Activated naive CD4-positive, alpha-beta T cell treated with anti-CD3 and anti-CD28 coated beads, Interleukin-2, amount 50 U/mL, for 16 hours (primary cell): ENCODE measurements around the gene DBI.
"Not testable (repeated sequence)": the region's sequence is repeated elsewhere in the genome, so short reads cannot be mapped to it uniquely, and the experiment has no call there.

Experiments used
- DNase-seq: peaks from one replicate; pipeline ENCODE4 v3.0.0-alpha.2; 2020

The DBI gene

DNA sequence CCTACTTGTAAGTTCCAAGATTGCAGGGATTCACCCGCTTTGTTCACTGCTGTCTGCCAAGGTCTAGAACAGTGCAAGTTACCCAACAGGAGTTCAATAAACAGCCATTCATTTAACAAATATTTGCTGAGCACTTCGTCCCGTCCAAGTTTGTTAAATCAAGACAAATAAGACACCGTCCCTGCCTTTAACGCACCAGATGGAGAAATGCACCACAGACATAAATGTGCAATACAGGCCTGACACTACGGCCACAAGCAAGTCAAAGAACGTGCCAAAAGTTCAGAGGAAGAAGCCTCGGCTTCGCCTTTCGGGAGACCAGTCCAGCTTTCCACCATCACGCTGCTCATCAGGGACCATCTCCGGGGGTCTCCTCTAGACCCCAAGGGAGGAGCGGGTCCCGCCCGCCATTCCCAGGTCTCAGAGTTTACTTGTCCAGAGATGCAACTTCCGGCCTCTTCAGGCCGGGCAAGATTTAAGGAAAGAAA is 572 bp upstream of the DBI start:
- DNase-seq, result no peak

DNA sequence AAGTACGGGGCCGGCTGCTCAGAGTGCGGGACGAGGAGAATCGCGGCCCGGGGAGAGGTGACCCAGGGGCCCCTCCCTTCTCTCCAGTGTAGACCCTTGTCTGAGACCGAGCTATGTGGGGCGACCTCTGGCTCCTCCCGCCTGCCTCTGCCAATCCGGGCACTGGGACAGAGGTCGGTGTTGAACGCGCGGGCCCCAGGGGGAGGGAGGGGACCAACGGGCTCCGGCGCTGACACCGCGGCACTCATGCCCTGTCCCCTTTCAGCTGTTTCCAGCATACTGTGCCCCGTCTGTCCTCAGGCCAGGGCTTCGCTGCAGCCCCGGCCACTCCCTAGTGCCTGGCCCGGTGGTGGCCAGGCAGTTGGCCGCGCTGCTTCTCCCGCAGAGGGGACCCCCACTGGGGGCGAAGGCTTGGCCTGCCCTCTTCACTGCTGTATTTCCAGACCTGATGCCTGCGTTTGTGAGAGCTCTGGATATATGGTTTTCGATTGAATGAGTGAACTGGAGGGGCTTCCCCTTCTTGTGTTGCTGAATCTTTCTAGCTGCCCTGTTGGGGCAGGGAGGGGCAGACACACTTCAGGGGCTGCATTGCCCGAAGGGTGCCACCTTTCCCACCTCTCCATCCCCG is 809 bp downstream of the DBI start:
- DNase-seq, result peak; percentile 45

DNA sequence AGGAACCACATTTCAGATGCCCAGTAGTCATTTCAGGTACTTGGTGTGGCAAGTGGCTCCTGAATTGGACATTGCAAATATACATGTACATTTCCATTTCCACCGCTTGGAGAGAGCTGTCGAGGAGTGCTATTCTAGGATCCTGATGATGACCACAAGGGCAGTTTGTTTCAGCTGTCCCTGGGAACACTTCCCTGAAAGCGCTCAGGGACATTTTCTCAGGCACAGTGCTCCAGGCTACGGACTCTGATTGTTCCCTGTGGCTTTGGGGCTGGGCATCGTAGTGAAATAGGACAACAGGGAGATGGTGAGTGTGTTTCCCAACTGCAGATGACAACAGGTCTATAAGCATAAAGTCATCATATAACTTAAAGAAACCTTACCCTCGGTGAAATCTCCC is 3.1 kb downstream of the DBI start:
- DNase-seq, result no peak

GRCh38 chr2:119371111-119371510 is 4.3 kb downstream of the DBI start:
- no peak for DNase-seq

DNA sequence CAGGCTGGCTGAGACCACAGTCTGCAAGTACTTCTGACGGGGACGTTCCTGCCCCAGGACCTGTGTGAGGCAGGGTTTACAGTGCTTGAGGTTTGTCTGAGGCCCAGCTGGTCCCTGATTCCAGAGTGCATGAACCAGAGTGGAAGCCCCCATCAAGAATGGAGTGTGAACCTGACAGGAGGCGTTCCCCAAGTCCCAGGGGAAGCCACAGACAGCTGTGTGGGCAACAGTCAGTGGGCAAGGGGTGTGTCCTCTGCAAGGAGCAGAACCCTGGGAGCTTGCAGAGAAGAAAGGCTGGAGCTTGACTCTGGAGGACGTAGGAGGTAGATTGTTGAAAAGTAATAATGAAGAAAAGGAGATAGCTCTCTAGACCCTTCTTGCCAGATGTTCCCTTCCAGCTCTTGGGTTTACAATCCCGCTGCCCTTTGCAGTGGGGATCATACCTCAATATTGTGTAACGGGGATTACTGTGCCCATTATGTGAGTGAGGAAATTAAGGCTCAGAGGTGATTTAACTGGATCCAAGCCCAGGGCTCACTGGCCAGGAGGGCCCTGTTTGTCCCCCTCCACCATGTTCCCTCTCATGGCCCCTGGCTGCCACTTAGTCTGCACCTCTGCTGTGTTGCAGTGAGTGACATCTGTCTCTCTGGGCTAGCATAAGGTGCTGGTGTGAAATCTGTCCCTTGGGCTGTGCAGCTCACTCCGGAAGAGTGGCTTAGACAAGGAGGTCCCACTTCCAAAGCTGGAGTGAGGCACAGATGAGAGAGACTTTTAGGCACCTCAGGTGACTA is 6.2 kb downstream of the DBI start:
- no peak for DNase-seq

DNA sequence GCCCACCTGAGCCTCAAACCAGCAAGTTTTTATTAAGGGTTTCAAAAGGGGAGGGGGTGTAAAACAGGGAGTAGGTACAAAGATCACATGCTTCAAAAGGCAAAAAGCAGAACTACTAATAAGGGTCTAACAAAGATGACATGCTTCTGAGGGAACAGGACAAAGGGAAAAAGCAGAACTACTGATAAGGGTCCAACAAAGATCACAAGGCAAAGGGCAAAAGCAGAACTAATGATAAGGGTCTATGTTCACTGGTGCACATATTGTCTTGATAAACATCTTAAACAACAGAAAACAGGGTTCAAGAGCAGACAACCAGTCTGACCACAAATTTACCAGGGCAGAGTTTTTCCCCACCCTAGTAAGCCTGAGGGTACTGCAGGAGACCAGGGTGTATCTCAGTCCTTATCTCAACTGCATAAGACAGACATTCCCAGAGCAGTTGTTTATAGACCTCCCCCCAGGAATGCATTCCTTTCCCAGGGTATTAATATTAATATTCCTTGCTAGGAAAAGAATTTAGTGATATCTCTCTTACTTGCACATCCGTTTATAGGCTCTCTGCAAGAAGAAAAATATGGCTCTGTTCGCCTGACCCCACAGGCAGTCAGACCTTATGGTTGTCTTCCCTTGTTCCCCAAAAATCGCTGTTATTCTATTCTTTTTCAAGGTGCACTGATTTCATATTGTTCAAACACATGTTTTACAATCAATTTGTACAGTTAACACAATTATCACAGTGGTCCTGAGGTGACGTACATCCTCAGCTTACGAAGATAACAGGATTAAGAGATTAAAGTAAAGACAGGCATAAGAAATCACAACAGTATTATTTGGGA is 7.3 kb downstream of the DBI start:
- not testable (repeated sequence) for DNase-seq

- not testable (repeated sequence) for DNase-seq
Observed at GRCh38 chr2:119376406-119376805, 9.6 kb downstream of the DBI start.

GRCh38 chr2:119376810-119377209 is 10.0 kb downstream of the DBI start:
- no peak for DNase-seq

- DNase-seq, result no peak
Observed at GRCh38 chr2:119377294-119377992, 10.7 kb downstream of the DBI start.

- DNase-seq, result no peak
Observed at GRCh38 chr2:119377993-119378345, 11.2 kb downstream of the DBI start.

DNA sequence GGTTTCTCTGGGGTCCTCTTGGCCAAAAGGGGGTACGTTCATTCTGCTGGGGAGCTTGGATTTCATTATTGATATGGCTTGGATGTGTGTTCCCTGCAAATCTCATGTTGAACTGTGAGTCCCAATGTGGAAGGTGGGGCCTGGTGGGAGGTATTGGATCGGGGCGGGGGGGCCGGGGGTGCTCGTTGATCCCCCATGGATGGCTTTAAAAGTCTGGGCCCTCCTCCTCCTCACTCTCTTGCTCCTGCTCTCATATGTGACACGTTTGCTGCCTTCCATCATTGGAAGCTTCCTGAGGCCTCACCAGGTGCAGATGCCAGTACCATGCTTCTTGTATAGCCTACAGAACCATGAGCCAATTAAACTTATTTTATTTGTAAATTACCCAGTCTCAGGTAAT is 11.8 kb downstream of the DBI start:
- DNase-seq, result no peak

DNA sequence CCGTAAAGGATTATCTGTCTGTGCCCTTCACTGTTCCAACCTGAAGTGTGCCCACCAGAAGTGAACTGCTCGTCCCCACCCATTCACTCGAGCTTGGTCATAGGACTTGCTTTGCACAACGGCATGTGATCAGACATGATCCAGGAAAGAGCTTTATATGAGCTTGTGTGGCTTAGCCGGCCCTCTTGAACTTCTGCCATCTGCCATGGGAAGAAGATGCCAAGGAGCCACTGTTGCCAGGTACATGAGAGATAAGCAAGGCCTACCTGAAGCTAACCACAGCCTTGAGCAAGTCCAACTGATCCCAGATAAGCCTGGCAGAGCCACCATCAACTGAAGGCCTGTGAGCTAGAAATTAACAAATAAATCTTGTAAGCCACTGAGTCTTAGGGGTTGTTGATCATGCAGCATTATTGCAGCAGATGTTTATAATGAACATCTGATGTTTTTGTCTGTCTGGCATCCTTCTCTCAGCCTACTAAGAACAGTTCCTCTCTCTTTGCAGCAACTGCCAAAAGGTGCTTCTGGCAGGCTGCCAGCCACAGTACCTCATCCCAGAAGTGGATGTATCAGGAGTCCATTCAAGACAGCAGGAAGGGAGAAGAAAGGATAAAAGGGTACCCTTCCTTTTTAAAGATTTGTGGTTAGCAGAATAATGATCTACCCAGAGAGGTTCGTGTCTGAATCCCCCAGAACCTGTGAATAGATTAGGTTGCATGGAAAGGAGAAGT is 16.8 kb downstream of the DBI start:
- DNase-seq, result no peak

DNA sequence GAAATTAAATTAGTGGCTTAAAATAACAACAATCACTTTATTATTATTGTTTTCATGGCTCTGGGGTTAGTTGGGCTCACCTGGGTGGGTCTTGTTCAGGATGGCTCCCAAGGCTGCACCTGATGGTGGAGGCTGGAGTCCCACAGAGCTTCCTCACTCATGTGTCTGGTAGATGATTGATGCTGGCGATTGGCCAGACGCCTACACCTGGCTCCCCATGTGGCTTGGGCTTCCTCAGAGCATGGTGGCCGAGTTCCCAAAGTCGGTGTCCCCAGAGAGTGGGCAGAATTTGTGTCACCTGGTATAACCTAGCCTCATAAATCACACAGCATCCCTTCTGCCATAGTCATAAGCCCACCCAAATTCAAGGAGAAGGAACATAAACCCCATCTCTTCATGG is 18.2 kb downstream of the DBI start:
- DNase-seq, result no peak

GRCh38 chr2:119385466-119385865 is 18.7 kb downstream of the DBI start:
- no peak for DNase-seq

DNA sequence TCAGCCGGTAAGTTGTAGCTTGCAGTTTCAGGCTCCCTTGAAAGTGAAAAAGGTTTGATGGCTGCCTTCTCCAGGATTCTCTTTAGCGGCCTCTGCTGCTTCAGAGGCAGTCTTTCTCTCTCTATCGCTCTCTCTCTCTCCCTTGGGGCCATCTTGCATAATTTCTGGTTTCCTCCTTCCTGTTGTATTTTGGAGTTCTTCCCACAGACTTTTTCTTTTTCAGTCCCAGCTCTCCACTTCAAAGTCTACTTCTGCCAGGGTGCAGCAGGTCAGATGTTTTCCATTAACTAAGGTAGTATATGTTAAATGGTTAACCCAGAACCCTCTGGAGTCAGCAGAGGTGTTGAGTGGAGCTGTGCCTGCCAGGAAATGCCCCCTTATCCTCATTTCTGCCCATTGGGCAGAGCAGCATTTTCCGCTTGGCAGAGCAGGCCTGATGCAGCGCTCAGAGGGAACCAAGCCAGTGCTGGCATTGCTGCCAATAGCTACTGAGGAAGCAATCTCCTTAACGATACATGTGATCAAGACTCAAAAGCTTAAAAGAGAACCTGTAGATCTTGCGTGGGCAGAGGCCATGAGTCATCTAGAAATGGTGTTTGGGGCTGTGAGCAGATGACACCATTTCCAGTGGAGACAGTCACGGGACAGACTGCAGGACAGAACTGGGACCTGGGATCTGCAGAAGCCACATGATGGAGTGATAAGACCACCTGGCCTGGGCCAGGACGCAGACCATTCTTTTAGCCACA is 20.8 kb downstream of the DBI start:
- peak; percentile 33 for DNase-seq

GRCh38 chr2:119389615-119390306 is 23.0 kb downstream of the DBI start:
- no peak for DNase-seq

DNA sequence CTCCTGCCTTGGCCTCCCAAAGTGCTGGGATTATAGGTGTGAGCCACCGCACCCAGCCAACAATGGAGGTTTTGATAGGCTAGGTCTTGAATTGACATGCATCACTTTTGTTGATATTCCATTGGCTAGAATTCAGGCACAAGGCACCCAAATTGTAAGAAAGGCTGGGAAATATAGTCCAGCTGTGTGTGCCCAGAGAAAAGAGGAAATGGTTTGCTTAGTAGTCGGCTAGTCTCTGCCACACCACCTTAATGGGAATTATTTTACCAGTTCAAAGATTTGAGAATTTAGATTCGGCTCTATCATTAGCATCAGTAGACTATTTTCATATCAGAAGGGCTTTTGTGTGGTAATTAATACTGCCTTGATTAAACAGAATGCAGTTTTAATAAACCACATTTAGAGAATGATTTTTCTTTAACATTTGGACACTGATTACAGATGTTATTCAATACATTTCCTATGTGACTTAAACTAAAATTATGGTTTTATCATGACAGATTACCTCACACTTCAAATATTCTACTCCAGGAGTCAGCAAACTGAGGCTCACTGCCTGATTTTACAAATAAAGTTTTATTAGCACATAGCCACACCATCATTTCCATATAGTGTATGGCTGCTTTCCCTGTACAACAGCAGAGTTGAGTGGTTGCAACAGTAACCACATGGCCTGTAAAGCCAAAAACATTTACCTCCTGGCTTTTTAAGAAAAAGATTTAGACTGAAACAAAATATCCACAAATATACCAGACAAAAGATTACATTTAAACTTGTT is 27.4 kb downstream of the DBI start:
- DNase-seq, result no peak

DNA sequence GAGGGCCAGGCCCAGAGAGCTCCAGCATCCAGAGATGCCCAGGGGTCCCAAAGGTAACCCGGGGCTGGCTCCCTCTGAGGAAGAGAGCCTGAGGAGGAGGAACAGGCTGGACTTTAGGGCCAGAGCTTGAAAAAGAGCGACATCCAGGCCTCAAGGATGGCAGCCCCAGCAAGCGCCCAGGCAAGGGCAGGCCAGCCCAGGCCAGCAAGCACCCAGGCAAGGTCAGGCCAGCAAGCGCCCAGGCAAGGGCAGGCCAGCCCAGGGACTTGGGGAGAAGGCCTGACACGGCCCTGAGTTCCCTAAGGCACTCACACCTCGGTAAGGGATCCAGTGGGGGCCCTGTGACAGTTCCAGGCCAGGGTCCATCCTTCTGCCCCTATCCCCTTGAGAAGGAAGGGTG is 30.4 kb downstream of the DBI start:
- DNase-seq, result no peak

- DNase-seq, result no peak
Observed at GRCh38 chr2:119402106-119402505, 35.3 kb downstream of the DBI start.
